Right renal cortex interstitium (tissue), 3 donors: ENCODE results near the gene PHF12. TPM values are rescaled to one million over a fixed set of nuclear protein-coding genes. Genes with fewer than 3 reads are reported as not detected.
A peak's percentile ranks its signal among the peaks of the same experiment; 100 is the strongest.
"Not testable (repeated sequence)": the region's sequence is repeated elsewhere in the genome, so short reads cannot be mapped to it uniquely, and the experiment has no call there.

ENCODE experiments used
- DNase-seq, 3 donors: peaks; one replicate each; pipeline ENCODE4 v3.0.0-alpha.2; 2013; ENCODE audit warnings: low read depth in 3 of 3, low spot score in 2 of 3
- polyA plus RNA-seq, 3 donors: library from polyadenylated mRNA; unstranded; fragments of 120-200 nt; gene quantifications; one replicate each; pipeline ENCODE4 v1.2.1, GENCODE V29; 2013; ENCODE audit not compliant: insufficient read length in 3 of 3

PHF12 gene
- polyA plus RNA-seq, 3 donors = 45.0 to 52.0 (median 46.4) TPM

DNA sequence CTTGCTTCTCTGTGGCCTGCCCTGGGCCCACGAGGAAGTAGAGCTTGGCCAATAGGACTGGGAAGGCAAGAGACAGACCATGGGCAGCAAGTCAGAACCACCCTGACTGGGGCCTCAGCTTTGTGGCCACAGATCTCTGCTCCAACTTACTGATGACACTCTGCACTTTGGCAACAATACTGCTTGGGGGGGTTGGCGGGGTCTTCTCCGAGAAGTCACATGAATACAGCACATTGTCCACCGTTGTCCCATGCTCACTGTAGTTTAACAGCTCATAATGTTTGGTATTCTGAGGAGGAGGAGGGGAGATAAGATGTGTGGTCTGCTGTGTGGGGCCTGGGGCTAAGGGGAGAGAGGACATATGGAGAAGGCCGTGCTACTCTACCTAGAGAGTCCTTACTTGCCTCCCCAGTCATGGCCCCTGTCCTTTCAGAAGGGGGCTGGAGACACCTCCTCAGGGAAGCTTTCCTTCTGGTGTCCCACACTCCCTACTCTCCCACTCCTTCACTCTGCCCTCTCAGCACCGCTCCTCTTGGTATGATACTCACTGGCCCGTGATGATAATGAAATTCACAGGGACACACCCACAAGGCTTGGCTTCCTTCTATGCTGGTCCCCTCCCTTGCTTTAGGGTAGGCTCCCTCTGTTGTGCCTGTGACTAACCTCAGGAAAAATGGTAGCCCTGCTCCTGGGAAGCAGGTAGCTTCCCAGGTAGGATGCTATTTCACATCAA, 44.4 kb downstream of the PHF12 start:
- DNase-seq = no peak

- no peak for DNase-seq
Measured at GRCh38 chr17:28906276-28906675, 45.0 kb downstream of the PHF12 start.

DNA sequence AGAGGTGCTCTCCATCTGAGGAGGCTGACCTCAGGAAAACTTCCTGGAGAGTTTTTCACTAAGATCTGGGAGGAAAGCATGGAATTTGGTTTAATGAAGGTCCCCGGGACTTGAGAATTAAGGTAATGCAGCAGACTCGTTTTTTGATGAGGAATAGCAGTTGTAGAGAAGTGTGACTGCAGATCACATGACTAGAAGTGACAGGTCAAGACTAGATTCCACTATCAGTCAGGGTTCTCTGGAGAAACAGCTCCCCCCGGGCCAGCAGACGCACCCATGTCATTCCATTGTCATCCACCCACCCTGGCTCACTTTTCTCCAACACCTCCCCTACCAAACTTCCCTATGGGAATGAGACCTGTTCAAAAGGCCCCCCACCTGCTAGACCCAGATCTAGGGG, 46.5 kb downstream of the PHF12 start:
- DNase-seq = no peak

- DNase-seq = not testable (repeated sequence)
Measured at GRCh38 chr17:28903546-28903841, 47.8 kb downstream of the PHF12 start.

DNA sequence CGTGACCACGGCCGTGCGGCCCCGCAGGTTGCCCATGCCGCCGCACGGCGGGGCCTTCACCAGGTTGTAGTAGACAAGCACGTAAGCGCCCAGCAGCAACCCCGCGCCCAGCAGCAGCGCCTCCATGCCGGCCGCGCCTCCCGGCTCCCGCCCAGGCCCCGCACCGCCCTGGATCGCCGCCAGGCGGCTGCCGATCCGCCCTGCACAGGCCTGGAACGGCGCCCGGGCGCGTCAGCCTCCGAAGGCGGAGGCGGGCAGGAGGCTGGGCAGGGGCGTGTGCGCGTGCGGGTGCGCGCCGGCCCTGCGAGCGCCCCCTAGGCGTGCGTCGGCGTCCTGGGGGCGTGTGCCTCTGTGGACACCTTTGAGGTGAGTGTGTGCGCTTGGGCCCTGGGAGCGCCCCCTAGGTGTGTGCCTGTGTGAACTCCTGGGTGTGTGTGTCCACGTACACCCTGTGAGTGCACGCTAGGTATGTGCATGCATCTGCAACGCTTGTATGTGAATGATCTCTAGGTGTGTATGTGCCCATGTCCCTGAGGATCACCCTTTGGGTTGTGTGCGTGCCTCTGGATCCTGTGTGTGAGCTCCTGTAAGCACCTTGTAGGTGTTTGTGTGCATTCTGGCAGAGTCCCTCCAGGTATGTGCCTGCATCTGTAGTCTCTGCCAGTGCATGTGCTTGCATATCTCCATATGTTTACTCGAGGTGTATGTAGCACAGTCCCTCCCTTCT, 48.3 kb downstream of the PHF12 start, which contains the start of gene DHRS13:
DHRS13 (minus strand) TSS at position 261 of the 727 bp plus-strand sequence; CDS start at position 126, 135 bp downstream.
- peak; percentile 73 to 88 (median 83) for DNase-seq

DNA sequence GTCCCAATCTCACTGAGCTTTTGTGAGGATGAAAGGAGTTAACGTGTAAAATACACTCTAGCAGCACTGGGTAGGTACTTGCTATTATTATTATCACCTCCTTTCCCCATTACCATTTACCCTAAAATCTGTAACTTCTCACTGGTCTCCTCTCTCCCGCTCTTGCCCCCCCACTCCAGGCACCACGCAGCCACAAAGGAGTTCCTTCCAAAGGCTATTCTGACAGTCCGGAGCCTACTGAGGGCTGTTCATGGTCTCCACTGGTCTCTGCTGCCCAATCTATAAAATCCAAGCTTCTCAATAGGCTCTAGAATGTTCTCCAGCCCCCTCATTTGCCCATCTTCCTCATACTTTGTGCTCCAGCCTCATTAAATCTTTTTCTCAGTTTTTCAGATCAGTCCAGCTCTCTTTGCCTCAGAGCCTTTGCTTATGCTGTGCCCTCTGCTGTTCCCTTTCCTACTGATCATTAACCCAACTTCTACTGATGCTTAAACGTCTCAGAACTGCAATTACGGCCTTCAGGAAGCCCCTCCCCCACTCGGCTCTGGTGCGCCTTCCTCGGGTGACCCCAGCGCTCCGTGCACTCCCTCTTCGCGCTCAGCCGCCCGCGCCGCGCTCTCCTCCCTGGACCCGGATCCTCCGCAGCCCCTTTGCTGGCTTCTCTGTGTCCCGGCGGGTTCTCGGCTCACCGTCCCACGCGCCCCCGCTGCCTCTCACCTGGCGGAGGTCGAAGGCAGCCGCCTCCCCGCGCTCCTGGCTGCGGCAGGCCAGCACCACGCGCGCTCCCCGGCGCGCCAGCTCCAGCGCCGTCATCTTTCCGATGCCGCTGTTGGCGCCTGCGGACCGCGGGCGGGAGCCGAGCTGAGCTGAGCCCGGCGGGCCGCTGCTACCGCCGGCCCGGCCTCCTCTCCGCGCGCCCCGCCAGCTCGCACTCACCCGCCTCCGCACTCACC, 49.2 kb downstream of the PHF12 start:
- DNase-seq = peak; percentile 37 to 60 (median 47)

GRCh38 chr17:28900986-28901726, 50.2 kb downstream of the PHF12 start:
- no peak for DNase-seq

- no peak for DNase-seq
Measured at GRCh38 chr17:28899212-28899815, 52.0 kb downstream of the PHF12 start.

DNA sequence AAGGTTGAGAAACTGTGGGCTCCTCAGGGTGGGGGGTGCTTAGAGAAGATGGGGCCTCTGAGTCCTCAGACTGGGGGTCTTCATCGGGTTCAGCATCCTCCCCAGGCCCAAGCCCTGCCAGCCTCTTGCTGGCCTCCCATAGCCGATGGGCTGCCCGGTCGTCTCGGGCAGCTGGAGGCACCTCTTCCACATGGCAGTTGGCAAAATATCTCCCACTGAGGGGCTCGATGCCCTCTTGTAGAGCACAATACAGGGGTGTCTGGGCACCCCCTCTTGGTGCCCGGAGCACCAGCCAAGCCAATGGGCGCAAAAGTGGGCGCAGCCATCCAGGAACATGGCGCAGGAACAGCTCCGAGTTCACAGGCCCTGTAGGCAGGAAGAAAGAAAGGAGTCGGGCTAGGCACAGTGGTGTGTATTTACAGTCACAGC, 52.8 kb downstream of the PHF12 start:
- no peak for DNase-seq

- no peak for DNase-seq
Measured at GRCh38 chr17:28897769-28898526, 53.4 kb downstream of the PHF12 start.

GRCh38 chr17:28896884-28897768, 54.2 kb downstream of the PHF12 start, which contains the start of gene FLOT2:
TSS of gene FLOT2 (minus strand) at chr17:28897733. CDS start at chr17:28897574, 159 bp downstream.
- DNase-seq = peak in 1 of 3 donors; percentile 21

GRCh38 chr17:28896491-28896883, 54.8 kb downstream of the PHF12 start:
- no peak for DNase-seq

DNA sequence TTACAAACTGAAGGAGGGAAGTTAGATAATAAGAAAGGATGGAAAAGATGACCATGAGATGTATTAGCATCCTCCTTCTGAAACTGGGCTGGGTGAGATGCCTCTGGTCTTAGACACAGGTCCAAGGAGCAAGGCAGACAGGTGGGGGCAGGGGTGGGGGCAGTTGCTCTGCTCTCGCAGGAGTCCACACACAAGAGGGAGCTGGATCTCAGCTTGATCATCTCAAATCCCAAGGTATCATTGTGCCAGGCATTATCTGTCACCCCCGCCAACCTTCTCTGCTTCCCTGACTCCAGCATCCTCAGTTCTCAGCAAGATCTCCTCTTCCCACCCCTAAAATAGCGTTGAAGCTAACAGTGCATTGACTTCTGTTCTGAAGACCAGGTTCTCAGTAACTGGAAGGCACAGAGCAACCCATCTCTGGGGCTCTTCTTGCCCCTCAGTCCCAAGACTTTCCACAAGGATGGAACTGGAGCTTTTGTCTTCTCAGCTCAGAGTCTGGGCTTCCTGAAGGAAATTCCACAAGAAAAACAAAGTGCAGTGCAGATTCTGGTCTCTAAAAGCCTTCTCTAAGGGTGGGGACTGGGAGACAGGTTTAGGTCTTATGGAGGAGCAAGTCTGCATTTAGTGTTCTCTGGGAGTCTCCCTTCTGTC, 55.4 kb downstream of the PHF12 start:
- no peak for DNase-seq

DNA sequence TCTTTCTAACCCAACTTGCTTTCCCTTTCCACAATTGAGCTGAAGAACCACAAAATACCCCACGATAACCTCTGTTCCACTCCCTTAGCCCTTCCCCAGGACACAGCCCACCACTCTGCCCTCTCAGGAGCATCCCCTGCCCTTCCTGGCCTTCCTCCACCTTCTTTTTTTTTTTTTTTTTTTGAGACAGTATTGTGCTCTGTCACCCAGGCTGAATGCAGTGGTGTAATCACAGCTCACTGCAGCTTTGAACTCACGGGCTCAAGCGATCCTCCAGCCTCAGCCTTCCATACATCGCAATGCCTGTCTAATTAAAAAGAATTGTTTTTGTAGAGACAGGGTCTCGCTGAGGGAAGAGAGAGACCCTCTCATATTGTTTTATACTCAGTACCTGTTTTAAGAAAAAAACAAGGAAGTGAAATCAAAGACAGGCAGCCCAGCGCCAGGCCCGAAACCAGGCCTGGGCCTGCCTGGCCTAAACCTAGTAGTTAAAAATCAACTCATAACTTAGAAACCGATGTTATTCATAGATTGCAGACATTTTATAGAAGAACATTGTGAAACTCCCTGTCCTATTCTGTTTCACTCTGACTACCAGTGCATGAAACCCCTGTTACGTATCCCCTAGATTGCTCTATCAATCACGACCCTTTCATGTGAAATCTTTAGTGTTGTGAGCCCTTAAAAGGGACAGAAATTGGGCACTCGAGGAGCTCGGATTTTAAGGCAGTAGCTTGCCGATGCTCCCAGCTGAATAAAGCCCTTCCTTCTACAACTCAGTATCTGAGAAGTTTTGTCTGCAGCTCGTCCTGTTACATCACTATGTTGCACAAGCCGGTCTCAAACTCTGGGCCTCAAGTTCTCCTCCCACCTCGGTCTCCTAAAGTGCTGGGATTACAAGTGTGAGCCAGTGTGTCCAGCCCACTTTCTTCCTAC, 57.8 kb downstream of the PHF12 start:
- not testable (repeated sequence) for DNase-seq

DNA sequence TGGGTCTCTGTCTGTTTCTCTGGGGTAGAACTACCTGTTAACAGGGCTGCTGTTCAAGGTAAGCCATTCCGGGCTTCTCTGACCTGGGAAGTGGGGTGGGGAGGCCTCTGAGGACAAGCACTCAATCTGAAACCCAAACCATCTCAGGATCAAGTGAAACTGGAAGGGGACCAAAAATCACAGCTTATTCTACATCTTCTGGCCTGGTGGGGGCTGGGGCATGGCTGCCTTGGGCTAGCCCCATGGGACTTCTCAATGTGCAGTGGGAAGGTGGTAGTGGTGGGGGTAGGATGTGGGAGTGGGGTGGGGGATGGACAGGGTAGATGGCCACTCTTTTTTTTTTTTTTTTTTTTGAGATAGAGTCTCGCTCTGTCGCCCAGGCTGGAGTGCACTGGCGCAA, 59.3 kb downstream of the PHF12 start:
- DNase-seq = no peak

- no peak for DNase-seq
Measured at GRCh38 chr17:28891201-28891600, 60.1 kb downstream of the PHF12 start.
